Activated CD4-positive, alpha-beta T cell treated with anti-CD3 and anti-CD28 coated beads, Interleukin-2, amount 10 ng/mL, durations not matched to agents 7 days and 5 days (primary cell): ENCODE results near the gene ZNF300. TPM values are rescaled to one million over a fixed set of nuclear protein-coding genes. Genes with fewer than 3 reads are reported as not detected.

Experiments
- total RNA-seq, 2 experiments: library from RNA; stranded (reverse); gene quantifications; one replicate each; pipeline ENCODE4 v1.2.3, GENCODE V29; 2021

ZNF300 gene
- total RNA-seq, 2 experiments from 2014 or later: 1.9 to 2.2 TPM

Other genes starting within 250 kb of the ZNF300 start
- under 1 TPM in 1 of 2 experiments, not detected in 1; 0.05 TPM for gene MYOZ3, start 243.7 kb downstream of the ZNF300 start, total RNA-seq
- 10 to 100 TPM; 61.9 to 65.6 TPM for gene RBM22, start 203.9 kb downstream of the ZNF300 start, total RNA-seq
- 10 to 100 TPM; 38.7 to 45.6 TPM for gene DCTN4, start 146.0 kb downstream of the ZNF300 start, total RNA-seq
- 1 to 10 TPM; 8.4 to 8.9 TPM for gene SMIM3, start 126.2 kb downstream of the ZNF300 start, total RNA-seq
- 1 to 10 TPM; 1.7 to 2.2 TPM for gene IRGM, start 58.5 kb downstream of the ZNF300 start, total RNA-seq
- not detected for gene GPX3, start 115.6 kb upstream of the ZNF300 start, total RNA-seq
- gene TNIP1, start 176.1 kb upstream of the ZNF300 start, total RNA-seq: 100 to 1,000 TPM; 127 TPM